AG04449 (cell line): ENCODE measurements around the gene LIN52.

Source experiments
- CTCF ChIA-PET: fragments of 350-600 bp; formaldehyde crosslinking; extraction: SDS; loops from one replicate; lab custom pipeline; 2021; ENCODE audit warnings: antibody characterized with exemption; lab: Yijun Ruan, JAX
- POLR2A ChIA-PET: fragments of 400-600, 350-600 bp; formaldehyde crosslinking; extraction: SDS; loops from one replicate; lab custom pipeline; 2020; ENCODE audit warnings: antibody characterized with exemption, inconsistent platforms; lab: Yijun Ruan, JAX
- DNase-seq: peaks from one replicate; pipeline ENCODE4 v3.0.0-alpha.2; 2010; ENCODE audit warnings: low read depth, low spot score
- H3K4me3 ChIP-seq: 2 replicates; pipeline ENCODE4 v1.5.1; 2011; ENCODE audit warnings: low read depth, mild to moderate bottlenecking, control low read depth, low read length
- CTCF ChIP-seq: IDR thresholded peaks from one replicate; pipeline ENCODE4 v1.5.1; 2011; ENCODE audit warnings: mild to moderate bottlenecking, moderate library complexity, low read length, control low read depth, inconsistent platforms; ENCODE audit not compliant: insufficient read depth; ENCODE audit errors: missing control alignments

LIN52 gene

DNA sequence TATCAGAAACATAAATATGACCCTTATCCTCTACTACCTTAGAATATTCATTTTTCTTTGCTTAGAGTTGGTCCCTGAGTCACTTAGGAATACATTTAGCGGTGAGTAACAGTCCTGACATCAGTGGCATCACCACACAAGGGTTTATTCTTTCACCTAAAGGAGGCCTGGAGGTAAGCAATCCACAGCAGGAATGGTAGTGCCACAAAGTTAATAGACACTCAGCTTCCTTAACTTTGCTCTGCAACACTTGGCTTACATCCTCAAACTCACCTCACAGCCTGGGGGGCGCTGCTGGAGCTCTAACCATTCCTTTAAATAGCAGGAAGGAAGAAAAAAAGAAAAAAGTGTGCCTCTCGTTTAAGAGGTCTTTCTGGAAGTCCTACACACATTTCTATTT lies 36.5 kb upstream of the LIN52 start:
- no peak for DNase-seq
- ChIA-PET POLR2A (no interaction called here), CTCF (interaction anchor here (1.3 to 2.1 kb wide), 4 partner anchors 8 to 35 kb away, joined by 5 to 6 read pairs (median 6); partner anchors contain the start of gene ALDH6A1)
- H3K4me3 ChIP-seq, result no peak overlapping the region
- no peak for TF ChIP-seq CTCF

- CTCF ChIA-PET, result interaction anchor here (0.7 to 1.9 kb wide), 2 partner anchors 14 to 16 kb away, joined by 3 to 6 read pairs; no protein-coding TSS in a partner anchor
- POLR2A ChIA-PET, result no interaction called here
Observed at GRCh38 chr14:74049876-74050495, 34.8 kb upstream of the LIN52 start.

GRCh38 chr14:74062809-74063150 lies 22.0 kb upstream of the LIN52 start:
- POLR2A ChIA-PET, result no interaction called here
- TF ChIP-seq CTCF, result no peak
- H3K4me3 ChIP-seq, result no peak overlapping the region
- CTCF ChIA-PET, result interaction anchor here (0.7 to 1.8 kb wide), 2 partner anchors 14 to 20 kb away, joined by 3 to 5 read pairs; no protein-coding TSS in a partner anchor
- DNase-seq, result no peak

More at GRCh38 chr14:74049876-74050495, 34.8 kb upstream of the LIN52 start:
- H3K4me3 ChIP-seq, result no peak overlapping the region
- no peak for TF ChIP-seq CTCF
- no peak for DNase-seq

DNA sequence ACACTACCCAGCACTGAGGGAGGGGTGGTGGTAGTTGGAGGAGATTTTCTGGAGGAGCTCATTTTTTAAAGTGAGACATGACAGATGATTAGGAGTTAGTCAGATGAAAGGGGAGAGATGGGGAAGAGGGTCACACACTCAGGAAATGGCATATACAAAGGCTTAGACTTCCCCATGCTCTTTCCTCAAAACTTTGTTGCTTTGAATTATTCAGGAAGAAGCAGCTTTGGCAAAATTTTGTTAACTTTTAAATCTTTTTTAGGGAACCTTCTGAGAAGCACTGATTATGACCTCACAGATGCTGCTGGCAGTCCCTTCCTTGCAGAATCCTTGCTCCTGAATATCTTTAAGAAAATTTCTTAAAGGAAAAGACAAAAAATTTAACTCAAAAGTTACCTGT lies 20.3 kb upstream of the LIN52 start:
- CTCF ChIA-PET, result no interaction called here
- no peak for TF ChIP-seq CTCF
- POLR2A ChIA-PET, result no interaction called here
- H3K4me3 ChIP-seq, result no peak overlapping the region
- no peak for DNase-seq

DNA sequence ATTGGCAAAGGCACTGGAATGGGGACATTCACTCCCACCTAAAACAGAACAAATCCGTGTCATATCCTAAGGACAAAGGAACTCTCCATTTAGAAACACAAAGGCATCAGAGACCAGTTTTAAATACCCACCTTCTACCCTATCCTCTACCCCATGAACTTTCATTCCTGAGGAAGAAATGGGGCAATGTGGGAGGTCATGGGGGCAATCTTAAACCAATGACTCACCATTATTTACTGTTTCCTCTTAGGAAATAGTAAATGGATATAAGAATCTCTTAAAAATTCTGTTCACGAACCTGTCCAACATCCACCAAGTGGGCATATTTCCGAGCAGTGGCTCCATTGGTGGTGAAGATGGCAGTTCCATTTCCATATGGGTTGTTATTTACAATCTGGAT lies 19.9 kb upstream of the LIN52 start:
- no peak overlapping the region for H3K4me3 ChIP-seq
- POLR2A ChIA-PET, result no interaction called here
- DNase-seq, result no peak
- no peak for TF ChIP-seq CTCF
- CTCF ChIA-PET, result interaction anchor here (2.3 kb wide), 1 partner anchor 16 kb away, joined by 6 read pairs; no protein-coding TSS in a partner anchor

- no peak for TF ChIP-seq CTCF
- no peak for DNase-seq
- ChIA-PET POLR2A (no interaction called here), CTCF (interaction anchor here (1.8 to 2.3 kb wide), 2 partner anchors 17 to 29 kb away, joined by 5 to 6 read pairs; no protein-coding TSS in a partner anchor)
- no peak overlapping the region for H3K4me3 ChIP-seq
Observed at GRCh38 chr14:74065746-74066575, 18.8 kb upstream of the LIN52 start.
